ENCODE data around the gene DERL2.

DNA sequence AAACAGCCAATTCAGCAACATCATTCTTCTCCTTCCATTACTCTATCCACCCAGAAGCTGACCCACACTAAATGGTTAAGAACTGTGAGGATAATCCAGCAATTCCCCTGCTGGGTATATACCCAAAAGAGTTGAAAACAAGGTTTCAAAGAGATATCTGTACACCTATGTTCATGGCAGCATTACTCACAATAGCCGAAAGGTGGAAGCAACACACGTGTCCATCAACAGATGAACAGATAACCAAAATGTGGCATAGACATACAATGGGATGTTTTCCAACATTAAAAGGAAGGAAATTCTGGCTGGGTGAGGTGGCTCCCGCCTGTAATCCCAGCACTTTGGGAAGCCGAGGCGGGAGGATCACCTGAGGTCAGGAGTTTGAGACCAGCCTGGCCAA is 20.3 kb upstream of the DERL2 start:
- TF ChIP-seq TAF1 (IDR thresholded peaks at IDR 0.05; ENCODE audit: borderline replicate concordance, insufficient read depth, low read length) (no peak), SIN3A (IDR thresholded peaks at IDR 0.05; ENCODE audit: borderline replicate concordance, insufficient read depth, low read length) (no peak), POLR2AphosphoS5 (IDR thresholded peaks at IDR 0.05; ENCODE audit: low read depth, low read length) (no peak)
